ENCODE results near the gene PAFAH1B2. TPM values are rescaled to one million over a fixed set of nuclear protein-coding genes. Genes with fewer than 3 reads are reported as not detected.

PAFAH1B2 gene
- total RNA-seq, 3 donors from 2014 or later (not counting 1 experiment from before 2014, with no cell fraction given) = 46.1 to 71.0 (median 58.8) TPM

GRCh38 chr11:117219455-117219854 is 75.4 kb downstream of the PAFAH1B2 start:
- peaks cover 6% of the 10 kb centered on the region for H3K36me3 Mint-ChIP-seq
- no peak overlapping the region for H3K27ac ChIP-seq (ENCODE audit: low read length)
- intact Hi-C loops (cut with micrococcal nuclease) = no loop called here

GRCh38 chr11:117219995-117220394 is 75.9 kb downstream of the PAFAH1B2 start:
- peaks cover 5 to 17% of the 10 kb centered on the region in 2 donors for H3K4me1 Mint-ChIP-seq
- peaks cover 6% of the 10 kb centered on the region for H3K36me3 Mint-ChIP-seq
- H3K4me3 ChIP-seq (ENCODE audit: low read length) = no peak overlapping the region
- ATAC-seq = no peak
- TF ChIP-seq CTCF (IDR thresholded peaks at IDR 0.05) = no peak
- no peak for DNase-seq
- H3K36me3 ChIP-seq (ENCODE audit: control insufficient read depth, insufficient read depth, low read length) = peaks cover 89% of the 10 kb centered on the region
- H3K4me1 ChIP-seq (ENCODE audit: control insufficient read depth, insufficient read depth, low read length) = no peaks in the 10 kb centered on the region
- no peak overlapping the region for H3K27ac ChIP-seq (ENCODE audit: low read length)
- H3K27ac Mint-ChIP-seq = peak overlapping the region in 1 of 2 donors; percentile 8
- no peaks in the 10 kb centered on the region for H3K27me3 Mint-ChIP-seq (ENCODE audit: low read depth in 2 of 2)
- no peak overlapping the region for H3K4me3 Mint-ChIP-seq
- H3K27me3 ChIP-seq (ENCODE audit: control insufficient read depth, insufficient read depth, low read length) = no peaks in the 10 kb centered on the region
- intact Hi-C loops (cut with micrococcal nuclease) = loop anchor here (10.0 kb wide), 1 partner anchor 335 kb away; no protein-coding TSS in a partner anchor
- H3K9me3 ChIP-seq (ENCODE audit: control insufficient read depth, insufficient read depth, low read length) = no peaks in the 10 kb centered on the region
- WGBS (ENCODE audit: insufficient coverage) = 99% methylated on average over 4 of the region's 4 CpGs
- no peaks in the 10 kb centered on the region for H3K9me3 Mint-ChIP-seq

More at GRCh38 chr11:117219455-117219854, 75.4 kb downstream of the PAFAH1B2 start:
- peak overlapping the region; percentile 50 to 78 for H3K27ac Mint-ChIP-seq
- H3K27me3 Mint-ChIP-seq (ENCODE audit: low read depth in 2 of 2) = no peaks in the 10 kb centered on the region
- peaks cover 5 to 21% of the 10 kb centered on the region in 2 donors for H3K4me1 Mint-ChIP-seq
- DNase-seq = no peak
- H3K4me1 ChIP-seq (ENCODE audit: control insufficient read depth, insufficient read depth, low read length) = no peaks in the 10 kb centered on the region
- H3K36me3 ChIP-seq (ENCODE audit: control insufficient read depth, insufficient read depth, low read length) = peaks cover 90% of the 10 kb centered on the region
- no peaks in the 10 kb centered on the region for H3K27me3 ChIP-seq (ENCODE audit: control insufficient read depth, insufficient read depth, low read length)
- H3K4me3 Mint-ChIP-seq = no peak overlapping the region
- 93% methylated on average over 8 of the region's 8 CpGs for WGBS (ENCODE audit: insufficient coverage)
- no peak overlapping the region for H3K4me3 ChIP-seq (ENCODE audit: low read length)
- H3K9me3 Mint-ChIP-seq = no peaks in the 10 kb centered on the region
- no peaks in the 10 kb centered on the region for H3K9me3 ChIP-seq (ENCODE audit: control insufficient read depth, insufficient read depth, low read length)
- TF ChIP-seq CTCF (IDR thresholded peaks at IDR 0.05) = no peak
- no peak for ATAC-seq

DNA sequence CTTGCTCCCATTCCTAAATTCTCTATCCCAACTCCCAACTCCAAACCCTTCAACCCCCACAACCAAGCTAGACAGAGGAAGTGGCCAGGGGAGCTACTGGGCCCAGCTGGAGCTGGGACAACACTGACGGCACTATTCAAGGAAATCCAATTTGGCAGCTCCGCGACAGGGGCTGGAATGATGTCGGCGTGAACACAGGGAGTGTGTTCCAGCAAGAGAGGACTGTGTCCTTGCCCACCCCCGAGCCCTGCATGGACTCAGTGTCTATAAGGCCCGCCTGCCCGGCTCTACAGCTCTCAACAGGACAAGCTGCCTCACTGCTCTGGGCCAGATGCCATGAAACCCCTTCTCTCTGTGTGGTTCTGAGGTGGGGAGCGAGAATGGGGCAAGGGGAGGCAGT is 76.5 kb downstream of the PAFAH1B2 start:
- no peaks in the 10 kb centered on the region for H3K4me1 ChIP-seq (ENCODE audit: control insufficient read depth, insufficient read depth, low read length)
- Mint-ChIP-seq H3K27ac (peak overlapping the region in 1 of 2 donors; percentile 8), H3K4me1 (peaks cover 5 to 17% of the 10 kb centered on the region in 2 donors), H3K4me3 (no peak overlapping the region), H3K27me3 (ENCODE audit: low read depth in 2 of 2) (no peaks in the 10 kb centered on the region), H3K36me3 (peaks cover 6% of the 10 kb centered on the region), H3K9me3 (no peaks in the 10 kb centered on the region)
- H3K4me3 ChIP-seq (ENCODE audit: low read length) = no peak overlapping the region
- intact Hi-C loops (cut with micrococcal nuclease) = loop anchor here (10.0 kb wide), 1 partner anchor 336 kb away; no protein-coding TSS in a partner anchor
- no peak for TF ChIP-seq CTCF (IDR thresholded peaks at IDR 0.05)
- ATAC-seq (no peak), DNase-seq (no peak)
- WGBS (ENCODE audit: insufficient coverage) = 97% methylated on average over 9 of the region's 9 CpGs
- H3K27ac ChIP-seq (ENCODE audit: low read length) = no peak overlapping the region
- H3K9me3 ChIP-seq (ENCODE audit: control insufficient read depth, insufficient read depth, low read length) = no peaks in the 10 kb centered on the region
- H3K36me3 ChIP-seq (ENCODE audit: control insufficient read depth, insufficient read depth, low read length) = peaks cover 94% of the 10 kb centered on the region
- H3K27me3 ChIP-seq (ENCODE audit: control insufficient read depth, insufficient read depth, low read length) = no peaks in the 10 kb centered on the region

Measured in natural killer cell (primary cell).